Posterior vena cava (tissue), 2 donors: ENCODE results near the gene WAC. TPM values are rescaled to one million over a fixed set of nuclear protein-coding genes. Genes with fewer than 3 reads are reported as not detected.
"Not testable (repeated sequence)": the region's sequence is repeated elsewhere in the genome, so short reads cannot be mapped to it uniquely, and the experiment has no call there.

ENCODE experiments used
- DNase-seq: peaks from one replicate; pipeline ENCODE4 v3.0.0-alpha.2; 2020; ENCODE audit warnings: low spot score
- intact Hi-C, 2 donors: fragments of 100-400 bp; cut with DNase I; formaldehyde crosslinking; loops; one replicate each; pipeline versions ENCODE4 v1.14.1 to v1.14.2; 2022 to 2023
- total RNA-seq, 2 donors: library from RNA; stranded (reverse); fragmentation: NEBNext Ultra II Directional; extraction: Animal tissue kit (Norgen Biotek cat#: 25700); gene quantifications; one replicate each; pipeline ENCODE4 v1.2.1, GENCODE V29; 2021
- donor health status: DM: yes; HTN: yes; CAD: no.
- donor health status: DM: yes; HTN: yes; CAD: no.

WAC gene
- total RNA-seq, 2 donors from 2014 or later = 101 to 124 TPM

DNA sequence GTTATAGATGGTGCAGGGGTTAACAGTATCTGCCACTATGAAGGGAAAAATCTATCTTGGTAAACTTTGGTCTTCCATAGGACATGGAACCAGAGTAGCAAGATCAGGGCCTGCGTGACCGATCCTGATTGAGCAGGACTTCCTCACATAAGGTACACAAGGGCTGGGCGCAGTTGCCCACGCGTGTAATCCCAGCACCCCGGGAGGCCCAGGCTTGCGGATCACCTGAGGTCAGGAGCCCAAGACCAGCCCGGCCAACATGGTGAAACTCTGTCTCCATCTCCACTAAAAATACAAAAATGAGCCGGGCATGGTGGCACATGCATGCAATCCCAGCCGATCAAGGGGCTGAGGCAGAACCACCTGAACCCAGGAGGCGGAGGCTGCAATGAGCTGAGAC, 11.0 kb upstream of the WAC start:
- intact Hi-C loops, DNase-seq: not testable (repeated sequence)

DNA sequence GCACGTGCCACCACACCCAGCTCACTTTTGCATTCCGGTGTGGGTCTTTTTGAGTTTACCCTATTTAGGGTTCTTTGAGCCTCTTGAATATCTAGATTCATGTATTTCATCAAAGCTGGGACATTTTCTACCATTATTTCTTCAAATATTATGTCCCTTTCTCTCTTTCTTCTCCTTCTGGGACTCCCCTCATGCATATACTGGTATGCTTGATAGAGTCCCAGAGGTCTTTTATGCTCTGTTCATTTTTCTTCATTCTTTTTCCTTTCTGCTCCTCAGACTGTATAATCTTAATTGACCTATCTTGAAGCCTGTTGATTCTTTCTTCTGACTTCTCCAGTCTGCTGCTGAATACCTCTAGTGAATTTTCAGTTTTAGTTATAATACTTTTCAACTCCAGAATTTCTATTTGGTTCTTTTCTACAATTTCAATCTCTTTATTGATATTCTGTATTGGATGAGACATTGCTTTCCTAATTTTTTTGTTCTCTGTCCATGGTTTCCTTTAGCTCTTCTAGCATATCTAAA, 9.1 kb upstream of the WAC start:
- DNase-seq = no peak
- intact Hi-C loops = no loop called here

DNA sequence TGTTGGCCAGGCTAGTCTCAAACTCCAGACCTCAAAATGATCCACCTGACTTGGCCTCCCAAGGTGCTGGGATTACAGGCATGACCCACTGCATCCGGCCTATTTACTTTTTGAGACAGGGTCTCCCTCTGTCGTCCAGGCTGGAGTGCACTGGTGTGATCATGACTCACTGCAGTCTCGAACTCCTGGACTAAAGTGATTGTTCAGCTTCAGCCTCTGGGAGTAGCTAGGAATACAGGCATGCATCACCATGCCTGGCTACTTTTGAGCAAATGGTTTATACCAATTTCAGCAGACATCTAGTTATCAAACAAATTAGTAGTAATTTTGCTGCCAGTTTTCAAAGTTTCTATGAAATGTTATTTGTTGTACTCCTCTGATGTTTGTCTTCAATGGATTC, 2.2 kb upstream of the WAC start:
- intact Hi-C loops = no loop called here
- DNase-seq = no peak

DNA sequence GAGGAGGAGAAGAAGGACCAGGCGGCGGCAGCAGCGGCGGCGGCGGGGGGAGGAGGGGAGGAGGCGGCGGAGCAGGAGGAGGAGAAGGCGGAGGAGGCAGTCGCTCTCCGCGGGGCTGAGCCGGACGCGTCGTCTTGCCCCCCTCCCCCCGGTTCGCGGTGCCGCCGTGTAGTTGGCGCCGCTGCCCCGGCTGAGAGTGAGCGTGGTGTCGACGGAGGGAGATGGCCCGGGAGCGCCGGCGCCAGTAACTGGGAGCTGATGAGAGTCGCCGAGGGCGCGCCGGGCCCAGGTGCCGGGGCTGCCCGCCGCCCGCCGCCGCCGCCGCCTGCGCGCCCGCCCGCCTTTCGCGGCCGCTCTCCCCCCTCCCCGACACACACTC, 257 bp downstream of the WAC start:
- intact Hi-C loops = no loop called here

DNA sequence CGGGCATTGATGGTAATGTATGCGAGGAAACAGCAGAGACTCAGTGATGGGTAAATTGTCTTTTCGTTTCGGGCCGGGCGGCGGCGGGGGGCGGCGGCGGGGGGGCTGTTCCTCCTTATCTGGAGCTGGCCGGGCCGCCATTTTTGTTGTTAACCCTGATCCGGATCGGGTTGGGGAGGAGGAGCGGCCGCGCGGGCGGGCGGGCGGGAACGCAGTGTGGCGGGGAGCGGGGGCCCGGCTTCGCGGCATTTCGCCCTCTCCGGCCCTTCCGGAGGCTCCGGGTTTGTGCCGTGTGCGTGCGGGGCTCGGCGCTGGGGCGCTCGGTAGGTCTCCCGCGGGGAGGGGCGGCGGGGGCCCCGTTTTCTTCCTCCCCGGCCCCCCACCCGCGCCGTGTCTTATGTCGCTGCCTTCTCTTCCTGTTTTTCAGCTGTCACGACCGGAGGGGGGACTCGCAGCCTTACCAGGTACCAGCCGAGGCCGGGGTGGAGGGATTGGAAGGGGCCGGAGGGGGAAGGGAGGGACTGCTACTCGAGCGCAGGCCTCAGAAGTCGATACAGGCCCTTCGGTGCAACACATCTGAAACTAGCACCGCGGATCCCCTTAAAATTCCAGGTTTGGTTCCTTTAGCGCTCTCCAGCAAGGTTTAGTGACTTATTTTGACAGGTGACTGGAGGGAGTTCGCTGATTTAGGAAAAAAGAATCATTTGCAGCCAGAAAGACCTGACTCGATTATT, 820 bp downstream of the WAC start:
- intact Hi-C loops = no loop called here
- peak; percentile 92 for DNase-seq

More for the DNA sequence above, 257 bp downstream of the WAC start:
- no peak for DNase-seq

DNA sequence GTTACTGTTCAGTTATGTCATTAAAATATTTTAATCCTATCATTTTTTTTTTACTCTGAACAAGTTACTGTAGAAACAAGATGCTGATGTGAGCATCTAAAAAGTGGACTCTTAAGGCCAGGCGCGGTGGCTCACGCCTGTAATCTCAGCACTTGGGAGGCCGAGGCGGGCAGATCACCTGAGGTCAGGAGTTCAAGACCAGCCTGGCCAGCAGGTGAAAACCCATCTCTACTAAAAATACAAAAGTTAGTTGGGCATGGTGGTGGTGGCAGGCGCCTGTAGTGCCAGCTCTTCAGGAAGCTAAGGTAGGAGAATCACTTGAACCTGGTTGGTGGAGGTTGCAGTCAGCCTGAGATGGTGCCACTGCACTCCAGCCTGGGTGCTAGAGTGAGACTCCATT, 2.9 kb downstream of the WAC start:
- DNase-seq = no peak
- intact Hi-C loops = no loop called here

DNA sequence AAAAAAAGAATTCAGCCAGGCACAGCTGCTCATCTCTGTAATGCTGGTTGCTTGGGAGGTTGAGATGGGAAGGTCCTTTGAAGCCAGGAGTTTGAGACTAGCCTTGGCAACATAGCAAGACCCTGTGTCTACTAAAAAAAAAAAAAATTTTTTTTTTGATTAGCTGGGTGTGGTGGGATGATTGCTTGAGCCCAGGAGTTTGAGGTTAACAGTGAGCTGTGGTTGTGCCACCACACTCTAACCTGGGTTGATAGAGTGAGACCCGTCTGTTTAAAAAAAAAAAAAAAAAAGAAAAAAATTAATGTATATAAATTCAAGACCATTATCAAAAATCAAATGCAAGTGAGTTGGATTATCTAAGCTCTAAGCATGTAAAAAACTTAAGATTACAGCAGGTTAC, 5.7 kb downstream of the WAC start:
- intact Hi-C loops = no loop called here
- no peak for DNase-seq

DNA sequence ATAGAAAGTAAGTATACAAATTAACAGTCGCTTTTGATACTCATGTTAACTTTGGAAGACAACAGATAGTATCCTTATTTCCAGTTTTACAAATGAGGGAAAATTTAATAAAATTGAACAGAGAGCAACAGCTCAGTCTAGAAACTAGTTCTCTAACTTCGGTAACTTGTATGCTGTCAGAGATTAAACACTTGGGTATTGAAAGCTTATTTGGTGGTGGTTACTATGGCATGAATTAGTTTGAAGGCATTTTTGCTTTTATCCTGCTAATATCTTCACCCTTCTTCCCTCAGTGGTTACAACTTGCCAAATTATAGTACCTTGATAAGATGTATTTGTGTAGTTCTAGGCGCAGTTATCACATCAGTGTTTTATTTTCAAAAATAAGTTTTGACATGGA, 7.2 kb downstream of the WAC start:
- no peak for DNase-seq
- intact Hi-C loops = no loop called here

DNA sequence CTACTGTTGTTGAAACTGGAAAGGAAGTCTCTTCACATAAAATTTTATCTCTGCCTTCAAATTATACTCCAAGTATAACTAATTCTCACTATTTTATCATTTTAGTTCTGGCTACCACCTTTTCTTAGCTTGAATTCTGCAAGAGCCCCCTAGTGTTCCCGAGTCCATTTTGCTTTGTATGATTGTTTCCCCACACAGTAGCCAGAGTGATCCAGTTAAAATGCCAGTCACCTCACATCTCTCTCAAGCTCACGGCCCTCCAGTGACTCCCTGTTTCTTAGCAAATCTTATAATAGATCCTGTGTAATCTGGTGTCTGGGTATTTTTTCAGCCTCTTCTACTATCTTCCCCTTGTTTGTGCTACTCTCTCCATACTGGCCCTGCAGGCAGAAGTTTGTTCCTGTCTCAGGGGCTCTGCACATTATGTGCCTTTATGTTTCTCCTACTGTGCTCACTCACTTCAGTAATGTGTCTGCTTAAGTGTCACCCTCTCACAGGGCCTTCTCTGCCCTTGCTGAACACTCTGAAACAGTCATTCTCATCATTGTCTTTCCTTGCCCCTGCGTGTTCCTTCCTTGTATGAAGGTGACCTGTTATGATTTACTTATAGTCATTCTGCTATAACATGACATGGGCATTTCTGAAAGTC, 8.9 kb downstream of the WAC start:
- DNase-seq = no peak
- intact Hi-C loops = no loop called here

DNA sequence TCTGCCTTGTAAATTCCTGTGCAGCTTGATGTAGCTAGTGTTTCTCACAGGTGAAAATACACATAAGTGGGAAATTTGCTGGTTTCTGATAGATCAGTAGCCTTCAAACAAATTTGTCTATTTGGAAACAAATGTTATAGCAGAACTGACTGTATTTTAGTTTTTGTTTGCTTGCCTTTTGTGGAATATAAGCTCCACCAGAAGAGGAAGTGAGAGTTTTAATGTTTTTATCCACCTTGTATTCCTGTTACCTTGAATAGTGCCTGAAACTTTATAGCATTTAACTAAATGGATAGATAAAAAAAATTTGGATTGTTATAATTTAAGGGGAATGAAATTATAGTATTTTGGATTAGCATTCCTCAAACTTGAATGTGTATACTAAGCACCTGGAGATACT, 9.8 kb downstream of the WAC start:
- no peak for DNase-seq
- intact Hi-C loops = no loop called here

DNA sequence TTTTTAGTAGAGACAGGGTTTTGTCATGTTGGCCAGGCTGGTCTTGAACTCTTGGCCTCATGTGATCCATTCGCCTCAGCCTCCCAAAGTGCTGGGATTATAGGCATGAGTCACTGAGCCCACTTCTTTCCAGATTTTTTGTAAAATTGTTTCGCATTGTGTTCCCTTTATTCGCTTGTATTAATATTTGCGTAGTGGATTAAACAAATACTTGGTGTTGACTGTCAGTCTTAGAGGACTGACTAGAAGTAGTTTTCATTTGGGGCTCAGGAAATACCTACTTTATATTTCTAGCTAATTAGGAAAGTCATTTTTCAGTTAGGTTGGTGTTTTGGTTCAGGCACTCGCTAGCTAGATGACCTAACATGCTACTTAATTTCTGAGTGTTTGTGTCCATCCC, 11.1 kb downstream of the WAC start:
- DNase-seq = no peak
- intact Hi-C loops = no loop called here

DNA sequence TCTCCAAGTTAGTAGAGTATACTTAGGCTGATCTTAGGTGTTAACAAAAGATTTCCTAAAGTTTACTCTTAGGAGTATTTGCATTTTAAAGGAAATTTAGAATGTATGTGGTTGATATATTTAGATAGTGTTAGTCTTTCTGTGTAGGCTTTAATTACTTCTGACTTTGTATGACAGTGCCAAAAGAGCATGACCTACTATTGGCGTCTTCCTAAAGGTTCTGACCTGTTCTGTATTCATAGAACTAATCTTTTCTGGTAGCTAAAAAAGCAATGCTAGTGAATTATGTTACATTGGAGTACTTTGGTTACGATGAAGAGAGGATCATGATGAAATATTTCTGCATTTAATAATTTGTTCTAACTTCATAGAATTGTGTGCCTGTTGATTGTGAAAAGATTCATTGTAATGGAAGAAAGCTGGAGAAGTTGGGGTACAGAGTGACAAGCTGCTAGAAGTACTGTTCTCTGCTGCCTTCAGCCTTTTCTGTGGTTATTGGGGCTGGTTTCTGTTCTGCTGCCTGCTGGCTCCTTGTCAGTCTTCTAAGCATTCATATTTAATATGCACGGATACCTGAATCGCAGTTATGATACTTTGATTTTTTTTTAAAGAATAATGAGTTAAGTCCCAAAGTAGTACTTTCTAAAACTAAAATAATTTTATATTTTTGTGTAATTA, 13.2 kb downstream of the WAC start:
- intact Hi-C loops = no loop called here
- no peak for DNase-seq

DNA sequence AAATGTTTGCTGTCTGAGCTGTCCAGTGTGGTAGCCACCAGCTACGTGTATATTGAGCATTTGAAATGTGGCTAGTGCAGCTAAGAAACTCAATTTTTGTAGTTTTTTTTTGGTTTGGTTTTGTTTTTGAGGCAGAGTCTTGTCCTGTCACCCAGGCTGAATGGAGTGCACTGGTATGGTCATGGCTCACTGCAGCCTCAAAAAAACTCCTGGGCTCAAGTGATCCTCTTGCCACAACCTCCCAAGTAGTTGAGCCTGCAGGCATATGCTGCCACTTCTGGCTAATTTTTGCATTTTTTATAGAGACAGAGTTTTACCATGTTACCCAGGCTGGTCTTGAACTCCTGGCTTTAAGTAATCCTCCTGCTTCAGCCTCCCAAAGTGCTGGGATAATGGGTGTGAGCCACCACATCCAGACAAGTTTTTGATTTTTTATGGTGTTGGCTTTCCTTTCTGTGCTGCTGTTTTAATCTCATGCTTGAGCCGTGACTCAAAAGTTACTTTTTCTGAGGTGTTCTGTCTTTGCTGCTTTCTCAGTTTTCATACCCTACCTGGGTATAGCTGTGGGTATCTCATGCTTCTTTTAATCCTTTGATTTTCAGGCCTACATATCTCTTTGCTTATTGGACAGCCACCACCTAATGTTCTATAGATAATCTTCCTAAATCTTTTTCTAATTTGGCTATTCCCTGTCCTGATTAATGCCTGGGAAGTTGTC, 16.0 kb downstream of the WAC start:
- intact Hi-C loops = no loop called here
- DNase-seq = no peak

DNA sequence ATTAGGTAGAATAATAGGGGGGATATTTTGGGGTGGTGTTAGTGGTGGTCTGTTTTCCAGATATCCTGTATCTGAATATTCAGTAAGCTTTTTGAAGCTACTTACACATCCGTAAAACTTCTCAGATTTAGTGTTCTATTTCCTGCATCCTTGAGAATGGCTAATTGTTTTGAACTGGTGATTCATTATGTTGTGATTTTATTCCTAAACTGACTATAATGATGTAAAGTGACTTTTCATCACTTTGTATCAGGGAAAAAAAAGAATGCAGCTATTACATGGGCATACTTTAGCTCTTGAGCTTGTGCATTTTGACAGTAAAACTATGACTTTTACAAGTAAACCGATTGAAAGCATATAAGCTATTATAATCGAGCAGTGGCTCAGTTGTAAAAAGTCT, 18.2 kb downstream of the WAC start:
- intact Hi-C loops = no loop called here
- DNase-seq = no peak

DNA sequence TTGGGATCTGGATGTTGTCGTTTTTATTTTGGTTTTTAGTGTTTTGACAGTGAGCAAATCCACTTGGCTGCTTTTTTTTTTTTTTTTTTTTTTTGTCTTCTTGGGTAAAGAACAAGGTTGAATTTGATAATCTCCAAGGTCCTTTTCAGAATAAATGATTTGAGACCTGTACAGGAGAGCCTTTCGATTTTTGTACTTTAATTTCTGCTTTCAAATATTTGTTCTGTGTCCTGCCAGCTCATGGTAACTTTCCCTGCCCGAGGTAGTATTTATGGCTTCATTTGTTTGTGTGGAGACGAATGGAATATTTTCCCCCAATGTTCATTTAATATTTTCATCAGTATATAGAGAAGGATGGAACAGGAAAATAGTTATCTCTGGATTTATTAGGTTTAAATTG, 19.9 kb downstream of the WAC start:
- DNase-seq = no peak
- intact Hi-C loops = no loop called here

DNA sequence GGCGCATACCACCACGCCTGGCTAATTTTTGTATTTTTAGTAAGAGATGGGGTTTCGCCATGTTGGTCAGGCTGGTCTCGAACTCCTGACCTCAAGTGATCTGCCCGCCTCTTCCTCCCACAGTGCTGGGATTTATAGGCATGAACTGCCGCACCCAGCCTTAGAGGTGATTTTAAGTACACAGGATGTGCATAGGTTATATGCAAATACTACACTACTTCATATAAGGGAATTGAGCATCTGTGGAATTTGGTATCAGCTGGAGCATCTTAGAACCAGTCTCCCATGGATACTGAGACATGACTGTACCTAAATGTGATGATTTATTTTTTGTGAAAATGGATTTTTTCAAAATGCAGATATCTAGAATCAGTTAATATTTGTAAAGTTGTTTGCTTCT, 21.1 kb downstream of the WAC start:
- intact Hi-C loops = no loop called here
- no peak for DNase-seq

DNA sequence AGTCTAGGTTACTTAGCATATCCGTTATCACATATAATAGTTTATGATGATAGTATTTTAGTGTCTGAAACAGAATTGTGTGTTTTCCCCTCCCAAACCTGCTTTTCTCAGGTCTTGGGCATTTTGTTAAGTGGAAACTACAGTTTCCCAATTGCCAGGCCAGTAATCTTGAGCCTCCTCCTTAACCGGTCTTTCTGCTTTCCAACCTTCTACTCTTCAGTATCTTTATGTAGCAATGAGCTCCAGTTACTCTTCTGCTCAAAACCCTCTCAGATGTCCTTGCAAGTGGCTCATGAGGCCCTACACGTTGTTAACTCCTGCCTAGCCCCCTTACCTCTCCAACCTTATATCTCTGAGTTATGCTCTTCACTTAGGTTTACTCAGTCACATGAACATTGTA, 22.0 kb downstream of the WAC start:
- DNase-seq = no peak
- intact Hi-C loops = no loop called here

DNA sequence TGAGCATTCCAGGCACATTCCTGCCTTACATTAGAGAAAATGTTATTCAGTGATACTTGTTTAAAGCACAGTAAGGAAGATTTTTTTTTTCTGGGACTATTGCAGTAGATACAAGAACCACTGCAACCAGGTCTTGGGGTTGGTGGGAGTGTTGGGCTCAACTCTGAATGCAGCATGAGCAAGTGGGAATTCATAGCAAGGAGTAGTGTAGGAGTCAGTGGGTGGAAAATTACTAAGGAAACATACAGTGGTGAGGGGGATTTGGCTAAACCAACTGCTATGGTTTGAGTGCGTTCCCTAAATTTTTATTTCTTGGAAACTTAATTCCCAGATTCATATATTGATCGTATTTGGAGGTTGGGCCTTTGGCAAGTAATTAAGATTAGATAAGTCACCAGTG, 22.4 kb downstream of the WAC start:
- intact Hi-C loops = no loop called here

DNA sequence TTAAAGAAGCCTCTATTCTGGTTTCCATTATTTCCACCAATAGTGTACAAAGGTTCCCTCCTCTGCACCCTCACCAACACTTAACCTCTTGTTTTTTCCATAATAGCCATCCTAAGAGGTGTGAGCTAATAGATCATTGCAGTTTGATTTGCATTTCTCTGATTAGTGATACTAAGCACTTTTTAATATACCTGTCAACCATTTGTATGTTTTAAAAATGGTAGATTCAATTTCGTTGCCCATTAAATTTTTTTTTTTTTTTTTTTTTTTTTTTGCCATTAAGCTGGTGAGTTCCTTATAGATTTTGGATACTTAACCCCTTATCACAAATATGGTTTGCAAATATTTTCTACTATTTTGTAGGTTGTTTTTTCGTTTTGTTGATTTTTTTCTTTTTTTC, 23.2 kb downstream of the WAC start:
- no peak for DNase-seq
- intact Hi-C loops = no loop called here

More for the DNA sequence above, 22.4 kb downstream of the WAC start:
- no peak for DNase-seq

DNA sequence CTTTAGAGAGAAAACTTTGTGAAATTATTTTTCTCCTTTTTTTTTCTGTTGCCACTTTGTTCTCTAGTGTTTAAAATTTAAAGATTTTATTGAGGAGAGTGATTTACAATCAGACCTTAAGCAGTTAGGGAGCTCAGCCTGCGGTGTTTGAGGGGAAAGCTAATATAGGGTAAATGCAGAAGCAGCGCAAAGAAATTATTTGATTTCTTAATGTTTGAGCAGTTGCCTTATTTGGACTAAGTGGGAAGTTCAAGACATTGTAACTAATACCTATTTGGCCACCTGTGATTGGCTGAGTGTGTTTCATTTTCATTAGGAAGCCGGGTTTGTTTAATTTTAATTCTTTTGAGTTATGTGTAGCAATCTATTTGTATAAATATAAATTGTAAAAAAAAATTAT, 25.3 kb downstream of the WAC start:
- intact Hi-C loops = no loop called here
- DNase-seq = no peak
